Measurements from ENCODE around the gene ENTPD6.

DNA sequence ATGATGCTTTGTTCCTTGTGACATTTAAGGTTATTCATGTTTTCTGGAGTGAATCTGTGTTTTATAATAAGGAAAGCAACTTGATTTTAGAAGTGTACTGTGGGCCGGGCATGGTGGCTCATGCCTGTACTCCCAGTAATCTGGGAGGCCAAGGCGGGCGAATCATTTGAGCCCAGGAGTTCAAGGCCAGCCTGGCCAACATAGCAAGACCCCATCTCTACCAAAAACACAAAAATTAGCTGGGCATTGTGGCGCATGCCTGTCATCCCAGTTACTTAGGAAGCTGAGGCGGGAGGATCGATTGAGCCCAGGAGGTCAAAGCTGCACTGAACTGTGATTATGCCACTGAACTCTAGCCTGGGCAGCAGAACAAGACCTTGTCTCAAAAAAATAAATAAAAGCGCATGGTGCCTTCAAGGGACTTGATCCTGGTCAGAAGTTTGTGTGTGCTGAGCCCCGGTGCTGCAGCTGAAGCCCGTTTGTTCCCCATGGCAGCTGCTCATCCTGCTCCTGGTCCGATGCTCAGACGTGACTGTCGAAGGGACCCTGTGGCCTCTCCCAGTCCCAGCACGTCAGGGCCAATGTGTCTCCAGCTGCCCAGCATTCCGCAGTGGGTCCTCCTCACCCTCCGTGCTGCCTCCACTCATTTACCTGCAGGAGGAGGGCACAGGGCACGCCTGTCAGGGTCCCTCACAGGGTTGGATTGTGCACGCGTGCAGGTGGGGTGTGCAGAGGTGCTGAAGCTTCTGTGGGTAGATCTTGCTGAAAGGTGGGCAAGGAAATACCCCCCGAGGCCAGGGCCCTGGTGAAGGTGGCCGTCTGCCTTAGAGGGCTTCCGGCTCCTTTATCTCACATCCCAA, 18.3 kb downstream of the ENTPD6 start:
- TF ChIP-seq, protein P1, sequence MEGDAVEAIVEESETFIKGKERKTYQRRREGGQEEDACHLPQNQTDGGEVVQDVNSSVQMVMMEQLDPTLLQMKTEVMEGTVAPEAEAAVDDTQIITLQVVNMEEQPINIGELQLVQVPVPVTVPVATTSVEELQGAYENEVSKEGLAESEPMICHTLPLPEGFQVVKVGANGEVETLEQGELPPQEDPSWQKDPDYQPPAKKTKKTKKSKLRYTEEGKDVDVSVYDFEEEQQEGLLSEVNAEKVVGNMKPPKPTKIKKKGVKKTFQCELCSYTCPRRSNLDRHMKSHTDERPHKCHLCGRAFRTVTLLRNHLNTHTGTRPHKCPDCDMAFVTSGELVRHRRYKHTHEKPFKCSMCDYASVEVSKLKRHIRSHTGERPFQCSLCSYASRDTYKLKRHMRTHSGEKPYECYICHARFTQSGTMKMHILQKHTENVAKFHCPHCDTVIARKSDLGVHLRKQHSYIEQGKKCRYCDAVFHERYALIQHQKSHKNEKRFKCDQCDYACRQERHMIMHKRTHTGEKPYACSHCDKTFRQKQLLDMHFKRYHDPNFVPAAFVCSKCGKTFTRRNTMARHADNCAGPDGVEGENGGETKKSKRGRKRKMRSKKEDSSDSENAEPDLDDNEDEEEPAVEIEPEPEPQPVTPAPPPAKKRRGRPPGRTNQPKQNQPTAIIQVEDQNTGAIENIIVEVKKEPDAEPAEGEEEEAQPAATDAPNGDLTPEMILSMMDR (IDR thresholded peaks at IDR 0.05), result no peak
- TF ChIP-seq POLR2AphosphoS5 (IDR thresholded peaks at IDR 0.05), result no peak
- TF ChIP-seq POLR2A (IDR thresholded peaks at IDR 0.05), result no peak

Measured in gastroesophageal sphincter (tissue), 3 donors.